ENCODE measurements around the gene PRCD. TPM values are rescaled to one million over a fixed set of nuclear protein-coding genes. Genes with fewer than 3 reads are reported as not detected.

PRCD gene, protein sequence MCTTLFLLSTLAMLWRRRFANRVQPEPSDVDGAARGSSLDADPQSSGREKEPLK
- not detected for total RNA-seq

GRCh38 chr17:76539631-76540271 lies at the start of gene PRCD:
Gene PRCD, plus strand, starts transcription at chr17:76540044. Its CDS starts 98 bp downstream, at chr17:76540142.
- DNase-seq = no peak

GRCh38 chr17:76490112-76490710 lies 49.6 kb upstream of the PRCD start:
- no peak for DNase-seq

- no peak for DNase-seq
Observed at GRCh38 chr17:76491271-76492122, 48.3 kb upstream of the PRCD start.

- DNase-seq = no peak
Observed at GRCh38 chr17:76492123-76492988, 47.5 kb upstream of the PRCD start.

DNA sequence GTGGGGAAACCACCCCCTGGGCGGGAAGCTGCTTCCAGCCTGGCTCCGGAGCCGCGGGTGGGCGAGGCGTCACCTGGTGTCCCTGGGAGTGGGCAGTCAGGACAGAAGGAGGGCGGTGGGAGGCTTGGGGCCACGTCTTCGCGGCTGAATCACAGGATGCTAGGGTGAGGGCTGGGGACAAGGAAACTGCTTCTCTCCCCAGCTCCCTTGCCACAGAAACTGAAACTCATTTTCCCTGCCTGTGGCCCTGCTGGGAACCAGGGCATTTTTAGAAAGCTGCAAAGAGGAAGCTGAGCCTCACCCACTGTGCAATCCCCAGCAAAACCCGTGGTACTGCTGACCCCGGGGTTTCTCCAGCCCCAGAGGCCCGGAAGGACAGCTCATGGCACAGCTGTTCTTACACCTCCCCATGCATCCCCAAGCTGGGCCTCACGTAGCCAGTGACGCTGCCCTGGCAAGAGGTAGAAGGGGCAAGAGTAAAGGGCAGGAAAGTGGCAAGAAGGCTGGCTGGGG lies 46.8 kb upstream of the PRCD start:
- no peak for DNase-seq

GRCh38 chr17:76493505-76494167 lies 46.2 kb upstream of the PRCD start:
- no peak for DNase-seq

DNA sequence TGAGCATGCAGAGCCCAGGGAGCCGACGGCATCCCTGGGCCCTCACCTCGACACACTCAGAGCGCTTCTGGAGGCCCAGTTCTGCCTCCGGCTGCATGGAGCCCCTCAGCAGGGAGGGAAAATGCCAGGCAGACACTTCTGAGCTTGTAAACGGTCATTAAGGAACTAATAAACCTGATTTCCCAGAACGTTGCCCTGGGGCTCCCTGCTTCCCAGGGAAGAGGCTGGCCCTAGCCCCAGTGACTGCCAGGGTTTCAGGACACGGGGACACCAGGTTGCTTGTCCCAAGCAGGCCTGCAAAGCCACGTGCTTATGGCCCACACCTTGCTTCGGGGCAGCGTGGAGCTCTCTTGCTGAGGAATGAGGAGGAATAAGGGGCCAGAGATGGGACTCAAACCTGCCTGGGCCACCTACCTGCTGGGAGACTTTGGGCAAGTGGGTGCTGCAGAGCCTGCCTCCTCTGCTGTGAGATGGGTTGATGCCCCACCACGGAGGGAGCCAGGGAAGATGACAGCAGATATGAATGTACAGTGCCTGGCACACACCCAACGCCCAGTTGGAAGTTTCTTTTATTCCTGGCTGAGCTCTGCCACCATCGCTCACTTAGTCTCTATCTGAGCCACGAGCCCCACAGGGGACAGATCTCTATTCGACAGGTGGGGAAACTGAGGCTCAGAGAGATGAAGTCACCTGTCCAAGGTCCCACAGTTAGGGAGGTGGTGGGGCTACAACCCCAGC lies 44.0 kb upstream of the PRCD start:
- no peak for DNase-seq

GRCh38 chr17:76496464-76496863 lies 43.4 kb upstream of the PRCD start:
- no peak for DNase-seq

- DNase-seq = no peak
Observed at GRCh38 chr17:76497699-76497978, 42.2 kb upstream of the PRCD start.

DNA sequence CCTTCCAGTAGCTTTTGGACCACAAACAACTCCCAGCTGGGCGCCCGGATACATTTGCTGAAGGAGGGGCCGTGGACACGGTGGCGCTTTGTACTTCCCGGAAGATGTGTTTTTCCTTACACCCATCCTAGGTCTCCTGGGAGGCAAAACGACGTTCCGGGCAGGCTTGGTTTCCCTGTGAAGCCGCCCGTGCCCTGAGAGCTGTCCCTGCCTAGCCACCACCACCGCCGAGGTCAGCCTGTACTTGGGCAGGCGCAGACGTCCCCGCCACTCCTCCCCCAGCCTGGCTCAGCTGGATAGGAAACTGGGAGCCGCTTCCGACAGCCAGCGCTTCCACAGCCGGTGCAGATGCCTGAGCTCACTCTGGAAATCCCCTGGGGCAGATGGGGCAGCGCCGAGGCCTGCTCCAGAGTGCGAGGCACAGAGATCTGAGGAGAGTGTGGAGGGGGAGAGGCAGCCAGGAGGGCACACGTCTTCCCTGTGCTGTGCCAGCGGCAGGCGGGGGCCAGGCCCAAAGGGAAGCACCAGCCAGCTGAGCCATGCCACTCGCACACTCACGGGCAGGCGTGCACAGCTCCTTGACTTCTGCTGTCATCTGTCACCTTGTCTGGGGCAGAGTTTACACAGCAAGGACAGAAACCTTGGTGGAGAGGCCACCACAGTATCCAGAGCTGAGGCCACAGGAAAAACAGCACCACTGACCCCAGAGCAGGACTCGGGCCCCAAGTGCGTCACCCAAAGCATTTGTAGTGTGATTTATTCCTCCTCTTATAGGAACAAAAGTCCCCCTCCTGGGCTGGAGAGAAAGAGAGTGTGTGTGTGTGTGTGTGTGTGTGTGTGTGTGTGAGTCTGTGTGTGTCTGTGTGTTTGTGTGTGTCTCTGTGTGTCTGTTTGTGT lies 41.6 kb upstream of the PRCD start:
- DNase-seq = no peak

GRCh38 chr17:76498876-76499251 lies 41.0 kb upstream of the PRCD start:
- no peak for DNase-seq

DNA sequence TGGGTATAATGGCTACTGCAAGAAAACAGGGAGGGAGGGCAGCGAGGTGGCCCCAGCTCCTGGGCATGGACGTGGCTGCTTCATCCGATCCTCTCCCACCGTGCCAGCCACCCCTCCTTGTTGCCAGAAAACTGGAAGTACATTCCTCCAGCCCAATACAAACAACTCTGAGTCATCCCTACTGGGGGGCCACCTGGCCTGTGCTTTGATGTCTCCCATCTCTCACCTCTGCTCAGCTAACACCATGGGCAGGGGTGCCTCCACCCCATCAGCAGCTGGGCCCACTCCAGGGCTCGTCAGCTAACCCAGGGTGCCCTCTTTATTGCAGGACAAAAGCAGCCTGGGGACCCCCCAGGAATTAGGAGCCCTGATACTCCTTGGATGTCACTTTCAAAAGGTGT lies 40.6 kb upstream of the PRCD start:
- no peak for DNase-seq

- no peak for DNase-seq
Observed at GRCh38 chr17:76500074-76500746, 39.6 kb upstream of the PRCD start.

- DNase-seq = no peak
Observed at GRCh38 chr17:76500747-76501017, 39.2 kb upstream of the PRCD start.

GRCh38 chr17:76501018-76501826 lies 38.6 kb upstream of the PRCD start, which contains the start of gene RHBDF2:
Gene RHBDF2, minus strand, starts transcription at chr17:76501423. Its CDS starts 19,899 bp downstream, at chr17:76481524.
- DNase-seq = peak; percentile 92

- no peak for DNase-seq
Observed at GRCh38 chr17:76501827-76502307, 38.0 kb upstream of the PRCD start.

DNA sequence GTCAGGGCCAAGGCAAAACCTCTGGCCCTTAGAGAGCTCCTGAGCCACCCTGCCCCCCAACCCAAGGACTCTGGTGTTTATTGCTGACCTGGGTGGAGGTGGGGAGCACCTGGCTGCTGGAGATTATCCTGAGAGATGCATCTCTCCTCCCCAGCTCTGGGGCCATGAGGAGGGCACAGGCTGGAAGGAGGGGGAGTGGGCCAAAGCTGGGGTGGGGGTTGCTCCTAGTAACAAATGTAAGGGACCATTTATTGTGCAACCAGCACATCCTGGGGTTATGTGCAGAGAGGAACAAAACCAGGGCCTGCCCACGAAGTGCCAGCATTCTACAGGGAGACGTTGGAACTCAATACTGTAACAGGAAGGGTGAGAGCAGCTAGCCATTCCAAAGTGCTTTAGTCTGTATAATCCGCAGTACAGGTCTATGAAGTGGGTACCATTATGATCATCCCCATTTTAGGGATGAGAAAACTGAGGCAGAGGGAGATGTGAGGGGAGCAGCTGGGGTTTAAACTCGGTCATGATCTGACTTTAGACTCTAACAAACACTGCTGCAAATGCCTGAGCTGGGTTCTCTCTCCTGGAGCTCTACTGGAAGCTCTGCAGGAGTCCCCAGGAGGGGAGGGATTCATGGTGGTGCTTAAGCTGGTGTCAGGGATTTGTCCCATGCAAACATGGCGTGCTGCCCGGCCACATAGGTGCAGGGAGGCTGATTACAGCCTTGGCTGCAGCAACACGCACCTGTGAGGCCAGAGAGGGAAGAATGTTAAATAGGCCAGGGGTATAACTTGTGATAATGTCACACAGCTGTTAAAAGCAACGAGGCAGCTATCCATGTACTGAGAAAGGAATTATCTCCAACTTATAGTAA lies 37.3 kb upstream of the PRCD start:
- DNase-seq = no peak

GRCh38 chr17:76504117-76504516 lies 35.7 kb upstream of the PRCD start:
- DNase-seq = no peak

All from effector CD4-positive, alpha-beta T cell (primary cell).